HG03103 (cell line): Measurements from ENCODE around the gene FYB2.

Experiments
- ATAC-seq: cut with Tn5 transposase; IDR thresholded peaks from one replicate; pipeline ENCODE4 v1.9.1; 2021; ENCODE audit warnings: low read depth; ENCODE audit not compliant: unreplicated experiment

FYB2 gene

GRCh38 chr1:56819387-56819899 lies at the start of gene FYB2:
FYB2 (minus strand) TSS chr1:56819404; CDS start chr1:56819290, 114 bp downstream.
- ATAC-seq = no peak

DNA sequence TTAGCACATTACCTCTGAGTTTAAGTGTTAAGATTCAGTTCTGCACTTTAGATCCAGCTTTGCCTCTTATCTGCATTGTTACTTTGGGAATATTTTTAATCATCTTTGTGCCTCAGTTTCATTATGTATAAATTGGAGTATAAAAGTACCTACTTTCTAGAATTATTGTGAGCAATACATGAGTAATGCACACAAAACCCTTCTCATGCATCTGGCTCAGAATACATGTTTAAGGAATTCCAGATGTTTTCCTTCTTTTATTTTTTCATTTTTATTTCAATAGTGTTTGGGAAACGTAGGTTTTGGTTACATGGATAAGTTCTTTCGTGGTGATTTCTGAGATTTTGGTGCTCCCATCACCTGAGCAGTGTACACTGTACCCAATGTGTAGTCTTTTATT lies 49.6 kb upstream of the FYB2 start:
- no peak for ATAC-seq

DNA sequence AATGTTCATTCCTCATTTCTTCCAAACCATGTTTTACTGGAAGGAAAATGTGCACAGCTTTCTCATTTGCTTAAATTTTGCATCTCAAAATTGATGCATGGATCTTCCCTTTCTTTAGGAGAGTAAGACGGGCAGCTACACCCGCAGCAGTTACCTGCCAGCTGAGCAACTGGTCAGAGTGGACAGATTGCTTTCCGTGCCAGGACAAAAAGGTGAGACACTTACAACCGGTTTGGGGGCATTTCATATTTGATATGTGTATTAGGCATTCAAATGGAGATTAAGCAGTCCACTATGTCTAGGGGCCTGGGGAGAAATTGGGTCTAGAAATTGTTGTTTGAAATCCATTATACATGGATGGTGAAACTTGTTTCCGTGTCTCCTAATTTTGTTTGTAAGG lies 48.3 kb upstream of the FYB2 start:
- no peak for ATAC-seq

DNA sequence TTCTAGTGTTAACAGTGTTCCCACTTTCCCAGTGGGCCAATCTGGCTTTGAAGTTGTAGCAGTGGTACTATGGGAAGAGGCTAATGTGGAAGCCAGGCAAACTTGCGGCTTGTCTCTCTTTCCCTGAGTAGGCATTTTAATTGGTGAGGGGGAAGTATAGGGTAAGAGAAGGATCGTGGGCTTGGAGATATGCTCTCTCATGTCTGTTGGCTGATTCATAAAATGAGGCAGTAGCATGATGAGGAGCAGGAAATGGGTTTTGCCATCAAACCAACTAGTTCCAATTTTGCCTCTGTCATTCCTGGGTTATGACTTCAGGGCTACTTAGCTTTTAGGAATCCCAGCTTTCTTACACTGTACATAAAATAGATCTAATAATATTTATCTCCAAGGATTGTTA lies 47.5 kb upstream of the FYB2 start:
- ATAC-seq = no peak

DNA sequence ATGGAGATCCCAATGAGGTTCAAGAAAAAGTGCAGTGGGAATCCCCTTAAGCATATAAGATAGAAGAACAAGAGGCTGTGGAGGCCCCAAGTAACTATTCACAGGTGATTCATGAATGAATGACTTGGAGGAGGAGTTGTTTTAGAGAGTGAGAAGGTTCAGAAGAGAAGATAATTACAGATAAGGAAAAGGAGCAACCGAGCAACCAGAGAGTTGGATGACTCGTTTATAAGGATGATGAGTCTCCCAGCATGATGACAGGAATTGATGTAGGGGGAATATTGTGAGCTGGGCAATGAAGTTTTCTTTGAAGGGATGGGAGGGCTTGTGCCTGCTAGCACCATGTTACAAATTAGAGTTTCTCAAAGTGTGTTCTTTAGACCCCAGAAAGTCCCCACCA lies 45.2 kb upstream of the FYB2 start:
- ATAC-seq = no peak

GRCh38 chr1:56863265-56863992 lies 44.2 kb upstream of the FYB2 start:
- no peak for ATAC-seq

DNA sequence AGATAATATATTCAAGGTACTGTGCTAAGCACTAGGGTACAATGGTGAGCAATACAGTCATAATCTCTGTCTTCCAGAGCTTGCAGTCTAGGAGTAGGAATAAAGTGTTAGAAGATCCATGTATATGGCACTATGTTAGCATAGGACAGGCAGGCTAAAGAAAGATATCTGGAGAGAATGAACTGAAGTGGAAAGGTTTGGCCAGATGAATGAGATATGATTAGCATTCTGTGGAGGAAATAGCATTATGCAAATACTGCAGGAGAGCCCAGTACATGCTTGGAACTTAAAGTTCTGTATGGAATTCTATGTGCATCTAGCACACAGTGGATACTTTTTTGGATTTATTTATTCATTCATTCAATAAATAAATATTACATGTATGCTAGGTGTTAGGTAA lies 40.1 kb upstream of the FYB2 start:
- ATAC-seq = no peak

- ATAC-seq = no peak
Observed at GRCh38 chr1:56856186-56856585, 37.0 kb upstream of the FYB2 start.

DNA sequence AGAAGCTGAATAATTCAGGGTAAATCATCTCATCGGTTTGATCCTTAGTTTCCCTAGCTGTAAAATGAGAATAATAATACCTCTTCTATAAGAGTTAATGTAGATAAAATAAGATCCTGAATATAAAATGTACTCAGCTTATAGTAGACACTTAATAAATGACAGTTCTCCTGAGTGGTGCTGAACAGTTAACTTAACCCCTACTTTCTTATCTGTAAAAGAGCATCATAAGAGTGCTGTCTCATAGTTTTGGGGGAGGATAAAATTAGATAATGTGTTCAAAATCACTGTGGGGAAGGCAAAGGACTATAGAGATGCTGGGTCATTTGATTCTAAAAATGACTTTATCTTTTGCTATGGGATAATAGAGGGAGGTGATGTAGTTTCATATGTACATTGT lies 36.0 kb upstream of the FYB2 start:
- no peak for ATAC-seq

- ATAC-seq = no peak
Observed at GRCh38 chr1:56854521-56855099, 35.4 kb upstream of the FYB2 start, which contains the start of gene C8A. C8A (plus strand) TSS chr1:56854797; CDS start chr1:56854902, 105 bp downstream.

GRCh38 chr1:56852476-56852875 lies 33.3 kb upstream of the FYB2 start:
- no peak for ATAC-seq

DNA sequence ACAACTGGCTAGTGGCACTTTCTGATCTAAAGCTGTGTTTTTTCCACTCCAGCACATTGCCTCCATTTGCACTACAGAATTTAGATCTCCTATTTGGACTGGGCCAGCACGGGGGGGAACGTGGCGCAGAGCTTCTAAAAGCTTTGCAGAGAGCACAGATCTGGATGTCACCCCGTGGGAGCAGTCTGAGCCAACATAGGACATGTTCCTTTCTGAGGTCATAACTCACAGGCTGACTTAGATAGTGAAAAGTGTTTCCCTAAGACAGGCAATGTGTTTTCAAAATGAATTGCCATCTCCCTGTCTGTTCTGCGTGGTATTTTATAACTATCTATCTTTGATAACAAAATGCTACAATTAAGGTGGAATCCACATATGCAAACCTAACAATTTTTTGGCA lies 31.7 kb upstream of the FYB2 start:
- no peak for ATAC-seq

GRCh38 chr1:56850411-56850810 lies 31.2 kb upstream of the FYB2 start:
- no peak for ATAC-seq

DNA sequence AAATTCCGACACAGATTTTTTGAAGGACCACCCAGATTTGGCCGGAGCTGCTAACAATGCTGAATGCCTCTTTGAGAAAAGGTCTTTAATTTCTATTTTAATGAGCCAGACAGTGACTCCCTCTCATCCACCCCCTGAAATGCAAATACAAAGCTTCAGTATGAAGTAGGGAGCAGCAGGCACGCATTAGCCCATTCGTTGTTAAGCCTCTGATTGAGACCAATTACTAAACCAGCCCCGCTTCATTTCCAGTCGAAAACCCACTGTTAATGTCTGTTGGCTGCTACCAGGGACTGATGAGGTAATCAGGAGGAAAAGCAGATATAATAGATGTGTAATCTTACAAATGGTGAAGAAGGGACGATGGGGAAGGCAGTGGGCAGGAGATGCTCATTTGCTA lies 30.5 kb upstream of the FYB2 start:
- ATAC-seq = no peak

- ATAC-seq = no peak
Observed at GRCh38 chr1:56845343-56845742, 26.1 kb upstream of the FYB2 start.

DNA sequence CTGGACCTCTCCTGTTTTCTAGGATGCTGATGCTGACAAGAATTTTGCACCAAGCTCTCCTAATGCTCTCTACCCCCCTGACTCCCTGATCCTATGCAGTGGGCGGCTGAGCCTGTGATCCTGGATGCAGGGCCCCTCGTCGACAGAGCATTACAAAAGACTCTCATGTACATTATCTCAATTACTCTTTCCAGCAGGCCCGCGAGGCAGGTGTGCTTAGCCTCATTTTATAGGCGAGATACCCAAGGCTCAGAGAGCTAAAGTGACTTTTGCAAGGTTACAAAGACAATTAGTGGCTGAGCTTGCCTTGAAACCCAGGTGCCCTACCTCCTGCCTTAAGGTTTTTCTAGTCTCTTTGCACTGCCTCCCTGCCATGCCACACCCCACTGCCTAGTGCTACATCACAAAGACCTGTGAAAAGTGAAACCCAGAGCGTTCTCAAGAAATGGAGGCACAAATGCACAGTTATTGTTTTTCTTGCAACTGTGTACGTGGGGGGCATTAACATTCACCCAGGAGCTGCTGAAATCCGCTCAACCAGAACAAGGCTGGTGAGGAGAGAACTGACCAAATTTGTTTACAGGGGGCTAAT lies 25.4 kb upstream of the FYB2 start:
- ATAC-seq = no peak

GRCh38 chr1:56843544-56843943 lies 24.3 kb upstream of the FYB2 start:
- ATAC-seq = no peak

DNA sequence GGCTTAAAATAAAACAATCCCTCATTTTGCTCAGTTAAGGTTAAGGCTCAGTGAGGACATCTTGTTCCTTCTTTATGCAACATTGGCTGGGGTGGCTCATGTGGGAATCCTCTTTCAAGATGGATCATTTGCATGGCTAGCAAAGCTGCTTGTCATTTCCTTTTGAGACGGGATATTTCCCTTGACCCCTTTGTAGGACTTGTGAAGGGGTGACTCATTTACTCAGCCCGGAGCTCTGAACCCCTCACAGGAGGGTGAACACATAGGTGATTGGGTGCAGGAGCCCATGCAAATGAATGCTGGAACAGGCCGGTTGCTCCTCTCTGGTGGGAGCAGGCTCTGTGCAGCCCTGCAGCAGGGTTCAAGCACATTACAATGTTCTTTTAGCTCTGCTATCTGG lies 19.6 kb upstream of the FYB2 start:
- ATAC-seq = no peak

GRCh38 chr1:56837244-56837939 lies 18.2 kb upstream of the FYB2 start:
- ATAC-seq = no peak

DNA sequence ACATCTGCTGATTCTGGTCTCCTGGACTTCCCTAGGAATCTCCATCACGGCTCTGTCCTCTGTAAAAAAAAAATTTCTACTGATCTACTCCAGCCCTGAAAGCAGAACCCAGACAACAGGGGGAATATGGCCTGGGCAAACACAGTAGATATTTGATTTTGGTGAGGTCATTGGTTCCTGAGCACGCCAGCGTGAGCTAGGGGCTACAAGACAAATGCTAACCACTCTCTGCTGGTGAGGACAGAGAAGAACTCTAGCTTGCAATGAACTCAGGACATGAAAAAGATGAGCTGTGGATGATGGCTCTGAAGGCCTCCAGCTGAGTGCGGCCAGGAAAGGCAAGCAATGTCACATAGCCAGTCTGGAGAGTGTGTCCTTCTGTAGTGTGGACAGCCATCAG lies 17.2 kb upstream of the FYB2 start:
- no peak for ATAC-seq

GRCh38 chr1:56835657-56836056 lies 16.5 kb upstream of the FYB2 start:
- no peak for ATAC-seq
